ENCODE results near the gene AGBL4.
"Not testable (repeated sequence)": the region's sequence is repeated elsewhere in the genome, so short reads cannot be mapped to it uniquely, and the experiment has no call there.

AGBL4 gene

DNA sequence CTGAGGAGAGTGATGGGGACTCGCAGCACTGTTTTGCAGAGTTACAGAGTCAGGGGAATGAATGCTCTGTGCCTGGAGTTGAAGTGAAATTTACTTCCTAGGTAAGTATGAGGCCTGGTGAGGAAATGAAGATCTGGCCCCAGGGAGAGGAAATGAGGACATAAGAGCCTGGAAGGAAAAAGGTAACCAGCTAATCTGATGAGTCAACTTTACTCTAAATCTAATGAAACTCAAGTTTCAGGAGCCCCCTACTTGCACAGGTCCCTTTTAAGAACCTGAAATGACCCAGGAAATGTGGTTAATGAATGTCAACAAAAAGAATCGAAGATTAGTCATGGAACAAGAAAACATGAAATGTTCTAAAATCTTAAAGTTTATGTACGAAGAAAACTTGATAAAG lies 599.0 kb downstream of the AGBL4 start:
- DNase-seq: no peak

DNA sequence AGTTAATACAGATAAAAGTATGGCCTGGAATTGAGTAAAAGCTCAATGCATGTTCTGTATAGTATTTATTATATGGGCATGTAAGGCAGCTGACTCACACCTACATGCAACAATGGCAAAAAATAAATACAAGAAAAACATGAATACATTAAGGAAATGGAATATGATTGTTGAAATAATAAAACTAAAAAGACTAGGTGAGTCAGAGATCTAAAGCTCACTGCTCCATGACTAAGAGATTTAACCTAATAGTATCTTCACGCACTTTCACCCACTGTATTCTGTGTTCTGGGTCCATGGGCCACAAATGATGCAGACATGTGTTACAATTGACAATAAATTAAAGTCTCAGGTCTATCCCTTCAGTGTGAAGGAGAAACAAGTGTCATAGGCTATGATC lies 607.0 kb downstream of the AGBL4 start:
- no peak for DNase-seq

DNA sequence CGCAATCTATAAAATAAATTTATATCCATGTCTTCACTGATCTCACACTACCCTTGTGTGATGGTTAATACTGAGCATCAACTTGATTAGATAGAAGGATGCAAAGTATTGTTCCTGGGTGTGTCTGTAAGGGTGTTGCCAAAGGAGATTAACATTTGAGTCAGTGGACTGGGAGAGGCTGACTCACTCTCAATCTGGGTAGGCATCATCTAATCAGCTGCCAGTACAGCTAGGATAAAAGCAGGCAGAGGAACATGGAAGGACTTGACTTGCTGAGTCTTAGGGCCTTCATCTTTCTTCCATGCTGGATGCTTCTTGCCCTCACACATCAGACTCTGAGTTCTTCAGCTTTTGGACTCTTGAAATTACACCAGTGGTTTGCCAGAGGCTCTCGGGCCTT lies 615.4 kb downstream of the AGBL4 start:
- DNase-seq: no peak

DNA sequence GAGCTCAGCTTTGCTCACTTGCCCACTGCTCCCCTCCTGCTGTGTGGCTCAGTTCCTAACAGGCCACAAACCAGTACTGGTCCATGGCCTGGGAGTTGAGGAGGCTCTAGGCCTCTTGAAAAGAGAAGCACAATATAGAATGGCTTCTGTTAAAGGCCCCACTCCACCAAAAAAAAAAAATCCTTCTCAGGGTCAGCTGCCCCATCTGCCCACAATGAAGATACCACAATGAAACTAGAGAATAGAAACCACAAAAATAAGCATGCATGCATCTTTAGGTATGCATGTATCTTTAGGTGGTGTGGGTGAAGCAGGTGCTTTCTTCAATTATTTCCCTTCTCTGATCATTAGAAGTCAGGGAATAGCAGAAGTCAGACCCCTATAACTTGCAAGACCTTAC lies 626.7 kb downstream of the AGBL4 start:
- DNase-seq: no peak

DNA sequence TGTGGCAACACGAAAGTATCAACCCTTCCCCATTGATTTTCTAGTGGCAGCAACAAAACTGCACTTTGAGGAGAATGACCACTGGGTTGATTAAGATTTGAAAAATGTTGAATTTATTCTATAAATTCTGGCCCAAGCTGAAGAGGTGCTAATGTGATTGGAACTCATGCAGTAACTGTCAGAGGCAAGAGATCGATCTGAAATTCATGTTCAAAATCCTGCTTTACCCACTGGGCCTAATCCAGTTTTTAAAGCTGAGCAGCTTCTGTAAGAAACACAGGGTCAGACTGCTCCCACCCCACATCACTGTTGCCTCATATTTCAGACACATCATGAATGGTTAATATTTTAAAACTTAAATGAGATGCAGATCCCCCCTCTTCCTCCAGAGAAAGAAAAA lies 629.6 kb downstream of the AGBL4 start:
- no peak for DNase-seq

DNA sequence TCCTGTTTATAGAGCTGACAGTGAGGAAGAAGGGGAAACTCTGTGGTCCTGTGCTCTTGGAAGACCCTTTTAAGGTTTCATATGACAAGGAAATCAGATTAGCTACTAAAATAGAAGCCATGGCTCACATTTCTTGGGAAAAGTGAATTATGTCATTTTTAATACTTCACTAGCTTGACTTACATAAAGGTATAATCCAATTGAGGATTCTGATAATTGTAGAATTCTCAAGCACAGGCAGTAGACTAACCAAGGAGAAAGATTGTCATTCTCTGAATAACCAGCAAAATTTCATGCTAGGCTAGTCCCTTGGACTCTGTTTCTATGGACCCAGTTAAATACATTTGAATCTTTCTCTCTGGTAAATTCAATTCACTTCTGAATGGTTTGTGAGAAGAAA lies 634.1 kb downstream of the AGBL4 start:
- no peak for DNase-seq

DNA sequence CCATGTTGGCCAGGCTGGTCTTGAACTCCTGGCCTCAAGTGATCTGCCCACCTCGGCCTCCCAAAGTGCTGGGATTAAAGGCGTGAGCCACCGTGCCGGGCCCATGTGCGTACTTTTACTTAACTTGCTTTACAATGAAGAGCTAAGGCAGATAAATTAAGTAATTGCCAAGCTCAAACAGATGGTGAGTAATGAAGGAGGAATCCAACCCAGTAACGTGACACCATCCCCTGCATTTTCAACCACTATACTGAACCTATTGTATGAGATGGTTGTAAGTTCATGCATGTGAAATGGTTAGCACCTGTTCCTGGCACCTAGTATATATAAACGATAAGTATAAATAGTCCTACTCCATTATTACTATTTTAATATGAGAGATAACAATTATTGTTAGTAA lies 659.1 kb downstream of the AGBL4 start:
- DNase-seq: no peak

DNA sequence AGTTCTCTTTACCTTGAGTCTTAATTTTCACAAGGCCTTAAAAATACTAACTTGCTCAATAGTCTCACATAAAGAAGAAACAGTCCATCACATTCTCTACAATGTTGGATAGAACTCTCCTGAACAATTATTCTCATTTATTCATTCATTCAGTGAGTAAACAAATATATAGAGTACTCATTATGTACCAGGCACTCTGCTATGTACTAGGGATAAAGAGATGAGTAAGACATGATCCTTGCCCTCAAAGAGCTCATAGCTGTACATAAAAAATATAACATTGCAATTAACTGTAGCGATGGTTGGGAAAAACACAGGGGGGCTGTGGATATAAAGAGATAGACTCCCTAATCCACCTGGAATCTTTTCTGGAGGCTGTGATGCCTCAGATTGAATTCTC lies 660.1 kb downstream of the AGBL4 start:
- no peak for DNase-seq

DNA sequence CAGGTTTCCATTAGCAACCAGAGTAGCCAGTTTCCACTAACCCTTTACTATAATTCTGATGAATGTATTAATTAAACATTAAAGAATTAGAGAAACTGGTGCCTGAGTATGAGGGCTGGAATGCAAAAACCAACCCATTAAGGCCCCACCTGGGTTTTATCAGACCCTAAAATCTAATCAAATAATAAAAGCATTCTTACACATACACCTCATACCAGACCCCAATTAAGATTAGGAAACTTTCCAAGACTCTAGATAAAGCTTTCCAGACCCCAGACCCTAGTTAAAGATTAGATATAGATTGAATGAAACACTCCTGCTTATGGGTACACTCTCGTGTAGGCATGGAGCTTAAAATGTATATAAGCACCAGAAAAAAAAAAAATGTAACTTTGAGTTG lies 665.7 kb downstream of the AGBL4 start:
- no peak for DNase-seq

DNA sequence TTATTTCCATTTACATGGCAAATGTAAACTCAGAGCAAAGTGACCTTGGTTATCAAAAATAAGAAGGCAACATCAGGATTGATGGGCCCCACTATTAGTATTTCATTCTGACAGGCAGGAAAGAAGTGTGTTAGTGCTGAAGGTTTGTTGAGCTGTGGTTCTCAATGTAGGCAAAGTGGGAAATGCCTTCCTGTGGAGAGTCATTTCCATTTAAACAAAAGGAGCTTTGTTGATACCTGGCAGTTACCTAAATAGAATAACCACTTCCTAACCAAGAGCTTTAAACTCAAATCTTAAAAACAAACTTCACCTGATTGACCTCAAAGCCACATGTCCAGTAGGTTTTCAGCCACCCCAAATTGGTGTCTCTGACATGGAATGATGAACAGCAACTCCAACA lies 667.2 kb downstream of the AGBL4 start:
- DNase-seq: no peak

DNA sequence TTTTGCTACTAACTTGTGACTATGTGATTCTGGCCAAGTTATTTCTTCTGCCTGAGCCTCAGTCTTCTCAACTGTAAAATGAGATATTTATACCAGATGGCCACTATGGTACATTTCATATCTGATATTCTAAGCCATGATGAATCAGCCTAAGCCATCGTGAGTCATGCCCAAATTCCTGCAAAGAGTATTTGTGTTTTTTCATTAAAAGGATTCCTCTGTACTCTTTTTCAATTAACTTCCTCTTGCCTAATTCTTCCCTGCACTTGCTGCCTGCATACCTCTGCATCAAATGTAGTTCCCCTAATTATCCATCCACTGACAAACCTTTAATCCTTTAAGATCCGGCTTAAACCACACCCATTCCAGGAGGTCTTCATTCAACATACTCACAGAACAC lies 672.0 kb downstream of the AGBL4 start:
- no peak for DNase-seq

DNA sequence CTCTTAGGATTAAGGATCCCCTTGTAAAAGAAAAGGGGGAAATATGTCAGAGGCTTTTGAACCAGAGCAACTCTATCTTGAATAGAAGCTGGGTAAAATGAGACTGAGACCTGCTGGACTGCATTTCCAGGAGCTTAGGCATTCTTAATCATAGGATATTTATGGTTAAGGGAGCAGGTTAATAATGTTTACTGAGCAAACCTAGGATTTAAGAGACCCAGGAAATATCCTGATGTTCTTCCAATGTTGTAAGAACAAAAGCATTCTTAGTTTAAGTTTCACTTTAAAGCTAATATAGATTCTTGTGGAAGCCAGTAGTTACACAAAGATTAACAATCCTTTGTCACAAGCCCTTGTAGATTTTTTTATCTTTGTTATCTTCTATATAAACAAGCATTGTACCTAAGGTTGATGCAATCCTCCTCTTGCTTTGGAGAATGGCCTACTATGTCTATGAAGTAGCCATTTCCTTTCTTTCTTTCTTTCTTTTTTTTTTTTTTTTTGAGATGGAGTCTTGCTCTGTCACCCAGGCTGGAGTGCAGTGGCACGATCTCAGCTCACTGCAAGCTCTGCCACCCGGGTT lies 676.9 kb downstream of the AGBL4 start:
- DNase-seq: no peak

DNA sequence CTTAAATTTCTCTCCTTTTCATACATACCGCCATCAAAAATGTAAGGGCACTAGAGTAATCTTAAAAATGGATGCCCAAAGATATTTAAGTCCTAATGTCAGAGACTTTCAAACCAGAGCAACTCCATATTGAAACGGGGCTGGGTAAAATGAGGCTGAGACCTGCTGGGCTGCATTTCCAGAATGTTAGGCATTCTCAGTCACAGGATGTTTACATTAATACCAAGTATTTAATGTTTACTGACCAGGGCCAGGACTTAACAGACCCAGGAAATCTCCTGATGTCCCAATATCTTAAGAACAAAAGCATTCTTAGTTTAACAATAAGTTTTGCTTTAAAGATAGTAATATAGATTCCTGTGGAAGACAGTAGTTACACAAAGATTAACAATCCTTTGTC lies 683.2 kb downstream of the AGBL4 start:
- no peak for DNase-seq

DNA sequence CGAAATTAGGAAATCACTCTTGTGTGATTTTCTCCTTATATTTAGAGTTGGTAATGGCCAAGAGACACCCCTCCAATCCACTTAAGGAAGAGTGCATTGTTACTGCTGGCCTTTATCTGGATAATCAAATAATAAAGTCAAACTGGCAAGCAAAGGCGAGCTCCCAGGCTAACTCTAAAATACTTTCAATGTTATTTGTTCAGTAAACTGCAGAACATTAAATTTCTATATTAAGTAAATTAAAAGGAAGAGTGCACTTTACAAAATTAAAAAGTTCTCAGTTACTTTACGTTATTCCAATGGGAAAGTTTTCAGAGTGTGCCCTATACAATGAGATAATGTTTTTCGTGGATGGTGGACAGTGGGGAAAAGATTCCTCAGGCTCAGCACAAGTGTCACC lies 684.7 kb downstream of the AGBL4 start:
- DNase-seq: no peak

DNA sequence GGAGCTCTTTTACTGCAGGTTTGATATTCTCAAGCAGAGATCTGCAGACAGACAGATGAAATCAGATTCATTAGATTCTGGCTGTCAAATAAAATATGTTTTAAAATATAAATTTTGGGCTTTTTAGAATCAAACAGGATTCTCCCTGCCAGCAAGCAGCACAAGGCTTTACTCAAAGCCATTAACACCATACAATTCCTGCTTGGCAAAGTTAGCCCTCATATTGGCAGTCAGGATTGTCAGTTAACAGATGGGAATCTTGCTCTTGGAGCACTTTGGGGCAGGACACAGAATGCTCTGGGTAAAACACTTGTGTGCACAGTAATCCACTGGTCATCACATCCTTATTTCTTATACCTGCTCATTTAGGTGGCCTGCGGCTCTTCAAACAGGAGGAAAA lies 686.5 kb downstream of the AGBL4 start:
- DNase-seq: no peak

DNA sequence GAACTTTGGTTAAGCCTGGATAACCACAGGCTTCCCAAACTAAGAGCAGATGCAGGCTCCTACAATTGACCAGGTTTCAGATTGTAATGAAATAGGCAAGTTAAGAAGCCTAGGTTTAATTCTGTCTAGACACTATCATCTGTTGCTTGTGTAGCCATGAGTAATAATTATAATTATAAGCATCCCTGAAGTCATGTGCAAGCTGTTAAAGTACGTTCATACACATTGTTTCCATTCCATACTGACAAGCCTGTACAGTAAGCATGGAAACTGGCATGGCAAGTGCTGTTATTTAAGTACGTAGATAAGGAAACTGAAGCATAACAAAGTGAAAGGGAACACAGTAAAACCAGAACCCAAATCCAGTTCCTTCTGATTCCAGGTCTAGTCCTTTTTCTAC lies 689.8 kb downstream of the AGBL4 start:
- no peak for DNase-seq

DNA sequence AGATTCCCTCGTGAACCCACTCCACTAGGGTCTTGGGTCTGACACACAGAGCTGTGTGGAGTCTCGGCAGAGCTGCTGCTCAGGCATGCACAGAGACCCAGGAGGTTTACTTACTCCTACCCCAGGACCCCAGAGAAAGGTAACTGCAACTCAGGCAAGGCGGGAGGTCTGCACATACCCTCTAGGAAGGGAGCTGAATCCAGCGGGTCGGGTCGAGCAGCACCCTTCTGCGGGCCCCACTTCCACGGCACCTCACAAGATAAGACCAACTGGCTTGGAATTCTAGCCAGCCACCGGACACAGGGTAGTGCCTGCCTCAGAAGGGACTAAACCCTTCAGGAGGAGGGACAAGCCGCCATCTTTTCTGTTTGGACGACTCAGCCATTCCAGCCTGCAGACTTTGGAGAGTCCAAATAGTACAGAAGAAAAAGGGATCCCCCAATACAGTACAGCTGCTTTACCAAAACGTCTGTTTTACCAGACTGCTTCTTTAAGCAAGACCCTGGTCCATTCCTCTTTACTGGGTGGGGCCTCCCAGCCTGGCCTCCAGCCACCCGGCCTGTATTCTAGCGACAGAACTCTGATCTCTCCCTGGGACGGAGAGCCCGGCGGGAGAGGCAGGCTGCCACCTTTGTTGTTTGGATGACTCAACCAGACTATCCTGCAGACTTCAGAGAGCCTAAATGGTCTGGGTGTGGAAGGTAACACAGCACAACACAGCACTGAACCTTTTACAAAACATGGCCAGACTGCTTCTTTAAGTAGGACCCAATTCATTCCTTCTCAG lies 692.5 kb downstream of the AGBL4 start:
- DNase-seq: no peak

DNA sequence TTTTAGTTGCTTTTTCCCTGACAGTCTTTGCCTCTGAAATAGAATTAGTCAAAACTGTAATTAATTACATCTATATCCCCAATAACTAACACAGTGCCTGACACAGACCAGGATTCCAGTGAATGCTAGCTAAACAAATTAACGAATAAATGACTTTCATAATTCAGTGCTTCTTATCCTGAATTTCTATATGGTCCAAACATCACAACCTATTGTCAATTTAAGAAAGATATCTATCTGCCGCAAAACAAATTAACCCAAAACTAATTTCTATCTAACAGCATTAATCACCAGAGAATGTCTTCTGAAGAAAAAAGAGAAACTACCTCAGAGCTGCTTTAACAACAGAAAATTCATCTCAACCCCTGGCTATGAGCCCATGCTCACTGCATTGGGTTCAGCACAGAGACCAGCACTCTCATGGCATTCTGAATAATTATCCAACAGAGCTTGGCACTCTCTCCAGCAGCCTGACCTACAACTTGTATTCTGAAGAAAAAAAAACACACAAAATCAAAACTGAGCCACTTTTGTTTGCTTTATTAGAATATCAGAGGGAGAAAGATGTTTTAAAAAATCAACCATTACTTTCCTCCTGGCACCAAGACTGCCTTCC lies 699.7 kb downstream of the AGBL4 start:
- no peak for DNase-seq

DNA sequence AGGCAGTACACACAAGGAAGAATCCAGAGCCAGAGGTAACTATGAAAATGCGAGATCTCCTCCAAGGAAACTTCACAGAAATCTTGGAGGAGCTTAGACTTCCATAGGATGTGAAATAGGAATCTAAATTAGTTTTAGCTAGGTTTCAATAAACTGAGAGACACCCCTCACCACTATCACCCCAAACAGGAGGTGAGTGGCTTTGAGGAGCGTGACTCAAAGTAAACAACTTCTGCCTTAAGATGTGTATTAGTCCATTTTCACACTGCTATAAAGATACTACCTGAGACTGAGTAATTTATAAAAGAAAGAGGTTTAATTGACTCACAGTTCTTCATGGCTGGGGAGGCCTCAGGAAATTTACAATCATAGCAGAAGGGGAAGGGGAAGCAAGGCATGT lies 703.3 kb downstream of the AGBL4 start:
- not testable (repeated sequence) for DNase-seq

DNA sequence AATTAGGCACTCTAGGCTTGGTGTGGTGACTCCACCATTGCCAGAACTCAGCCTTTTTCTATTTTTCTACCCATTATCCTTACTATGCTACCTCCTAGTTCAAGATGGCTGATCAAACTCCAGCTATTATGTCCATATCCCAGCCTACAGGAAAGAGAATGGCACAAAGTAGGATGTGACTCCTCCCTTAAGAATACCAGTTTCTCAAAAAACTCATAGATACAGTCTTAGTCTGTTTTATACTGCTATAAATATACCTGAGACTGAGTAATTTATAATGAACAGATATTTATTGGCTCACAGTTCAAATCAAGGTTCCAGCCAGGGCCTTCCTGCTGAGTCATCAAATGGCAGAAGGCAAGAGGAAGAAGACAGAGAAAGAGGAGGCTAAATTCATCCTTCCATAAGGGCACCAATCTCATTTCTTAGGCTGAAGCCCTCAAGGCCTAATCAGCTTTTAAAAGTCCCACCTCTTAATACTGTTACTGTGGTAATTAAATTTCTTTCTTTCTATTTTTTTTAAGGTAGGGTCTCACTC lies 704.3 kb downstream of the AGBL4 start:
- DNase-seq: no peak

DNA sequence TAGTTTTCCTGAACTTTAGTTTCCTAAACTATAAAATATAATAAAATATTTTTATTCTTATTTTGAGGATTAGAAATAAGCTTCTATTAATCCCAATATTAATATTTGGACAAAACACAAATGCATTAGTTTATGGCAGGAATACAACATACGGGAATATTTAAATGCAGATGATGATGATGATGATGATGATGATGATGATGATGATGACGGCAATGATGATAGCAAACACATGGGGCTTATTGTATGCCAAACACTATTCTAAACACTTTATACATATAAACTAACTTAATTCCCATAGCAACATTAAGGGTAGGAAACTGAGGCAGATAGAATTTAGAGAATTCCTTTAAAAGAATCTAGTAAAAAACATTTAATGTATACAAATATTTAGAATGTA lies 705.5 kb downstream of the AGBL4 start:
- DNase-seq: no peak

DNA sequence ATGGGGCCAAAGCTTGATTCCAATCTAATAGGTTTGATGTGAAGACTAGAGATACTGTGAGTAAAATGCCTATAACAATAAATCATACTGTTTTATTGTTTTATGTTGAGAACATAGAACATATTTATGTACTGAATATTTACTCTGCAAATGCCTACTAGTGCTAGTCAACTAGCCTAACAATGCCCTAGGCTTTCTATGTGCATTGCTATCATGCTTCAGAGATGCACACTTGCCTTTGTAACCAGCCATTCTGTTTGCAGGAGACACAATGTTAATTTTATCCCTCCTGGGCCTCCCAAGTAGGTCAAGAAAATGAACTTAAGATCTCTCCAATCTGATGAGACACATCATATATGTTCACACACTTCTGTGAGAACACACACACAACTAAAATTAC lies 716.3 kb downstream of the AGBL4 start:
- DNase-seq: no peak

DNA sequence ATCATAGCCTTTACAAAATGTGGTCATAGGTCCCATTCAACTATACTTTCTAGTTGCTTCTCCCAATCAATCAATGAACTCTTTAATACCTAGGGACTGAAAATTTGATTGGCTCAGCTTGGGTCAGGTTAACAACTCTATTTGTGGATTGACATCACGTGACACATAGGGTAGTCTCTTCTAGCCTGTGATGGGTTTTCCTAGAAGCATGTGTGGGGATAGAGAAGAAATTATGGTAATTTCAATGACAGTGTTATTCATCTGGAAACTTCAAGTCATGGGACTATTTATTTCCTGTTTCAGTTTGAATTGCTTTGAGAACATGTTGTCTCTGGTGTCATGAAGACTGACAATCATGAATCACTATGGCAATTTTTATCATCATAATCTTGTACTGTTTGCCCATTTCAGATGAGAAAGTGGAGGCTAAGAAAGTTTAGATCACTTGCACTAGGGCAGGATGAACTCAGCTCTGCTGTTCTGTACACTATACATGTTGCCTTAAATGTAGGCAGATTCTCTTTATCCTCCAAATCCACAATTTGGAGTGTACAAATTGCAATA lies 717.2 kb downstream of the AGBL4 start:
- no peak for DNase-seq

DNA sequence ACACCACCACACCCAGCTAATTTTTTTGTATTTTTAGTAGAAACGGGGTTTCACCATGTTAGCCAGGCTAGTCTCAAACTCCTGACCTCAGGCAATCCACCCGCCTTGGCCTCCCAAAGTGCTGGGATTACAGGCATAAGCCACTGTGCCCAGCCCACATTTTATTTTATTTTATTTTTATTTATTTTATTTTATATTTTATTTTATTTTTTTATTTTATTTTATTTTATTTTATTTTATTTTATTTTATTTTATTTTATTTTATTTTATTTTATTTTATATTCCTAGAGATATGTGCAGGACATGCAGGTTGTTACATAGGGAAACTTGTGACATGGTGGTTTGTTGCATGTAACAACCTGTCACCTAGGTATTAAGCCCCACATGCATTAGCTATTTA lies 721.4 kb downstream of the AGBL4 start:
- not testable (repeated sequence) for DNase-seq
